Fibroblast of villous mesenchyme (primary cell): ENCODE results near the gene ZNF142. TPM values are rescaled to one million over a fixed set of nuclear protein-coding genes. Genes with fewer than 3 reads are reported as not detected.

Experiments
- DNase-seq: peaks from one replicate; pipeline ENCODE4 v3.0.0-alpha.2; 2010; ENCODE audit warnings: low read depth
- H3K4me3 ChIP-seq: 2 replicates; pipeline ENCODE4 v1.5.1; 2011; ENCODE audit warnings: low read depth, mild to moderate bottlenecking, low read length
- total RNA-seq: library from RNA; depleted of rRNA; stranded (reverse); fragments of >200 nt; gene quantifications from 2 replicates; pipeline ENCODE4 v1.2.3, GENCODE V29; 2012
- TF ChIP-seq, protein P1 (sequence below): IDR thresholded peaks from 2 replicates; pipeline ENCODE4 v1.5.1; 2012; ENCODE audit warnings: low read depth, mild to moderate bottlenecking, low read length; ENCODE audit not compliant: insufficient read depth

ZNF142 gene
- total RNA-seq, 1 donor, result 14.7 TPM

- TF ChIP-seq, protein P1, sequence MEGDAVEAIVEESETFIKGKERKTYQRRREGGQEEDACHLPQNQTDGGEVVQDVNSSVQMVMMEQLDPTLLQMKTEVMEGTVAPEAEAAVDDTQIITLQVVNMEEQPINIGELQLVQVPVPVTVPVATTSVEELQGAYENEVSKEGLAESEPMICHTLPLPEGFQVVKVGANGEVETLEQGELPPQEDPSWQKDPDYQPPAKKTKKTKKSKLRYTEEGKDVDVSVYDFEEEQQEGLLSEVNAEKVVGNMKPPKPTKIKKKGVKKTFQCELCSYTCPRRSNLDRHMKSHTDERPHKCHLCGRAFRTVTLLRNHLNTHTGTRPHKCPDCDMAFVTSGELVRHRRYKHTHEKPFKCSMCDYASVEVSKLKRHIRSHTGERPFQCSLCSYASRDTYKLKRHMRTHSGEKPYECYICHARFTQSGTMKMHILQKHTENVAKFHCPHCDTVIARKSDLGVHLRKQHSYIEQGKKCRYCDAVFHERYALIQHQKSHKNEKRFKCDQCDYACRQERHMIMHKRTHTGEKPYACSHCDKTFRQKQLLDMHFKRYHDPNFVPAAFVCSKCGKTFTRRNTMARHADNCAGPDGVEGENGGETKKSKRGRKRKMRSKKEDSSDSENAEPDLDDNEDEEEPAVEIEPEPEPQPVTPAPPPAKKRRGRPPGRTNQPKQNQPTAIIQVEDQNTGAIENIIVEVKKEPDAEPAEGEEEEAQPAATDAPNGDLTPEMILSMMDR, result no peak
- H3K4me3 ChIP-seq, result no peak overlapping the region
- DNase-seq, result no peak
Measured at GRCh38 chr2:218642121-218642656, 17.2 kb downstream of the ZNF142 start.

DNA sequence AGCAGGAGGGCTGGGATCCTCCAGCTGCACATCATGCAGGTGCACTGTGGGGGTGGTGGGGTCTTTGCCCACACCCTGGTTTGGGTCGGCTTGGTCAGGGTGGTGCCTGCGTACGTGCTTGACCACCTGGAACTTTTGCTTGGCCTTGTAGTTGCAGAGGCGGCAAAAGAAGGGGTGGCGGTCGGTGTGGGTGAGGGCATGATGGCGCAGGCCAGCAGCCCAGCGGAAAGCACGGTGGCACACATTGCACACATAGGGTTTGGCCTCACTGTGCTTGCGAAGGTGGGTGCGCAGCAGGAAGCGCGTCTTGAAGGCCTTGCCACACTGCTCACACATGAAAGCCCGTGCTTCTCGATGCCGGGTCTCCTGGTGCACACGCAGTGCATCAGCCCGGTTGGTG is 21.1 kb downstream of the ZNF142 start:
- no peak for DNase-seq
- TF ChIP-seq, protein P1, result no peak
- H3K4me3 ChIP-seq, result no peak overlapping the region

GRCh38 chr2:218635719-218636118 is 23.7 kb downstream of the ZNF142 start:
- TF ChIP-seq, protein P1, result no peak
- no peak for DNase-seq
- H3K4me3 ChIP-seq, result no peak overlapping the region

- DNase-seq, result no peak
- no peak overlapping the region for H3K4me3 ChIP-seq
- TF ChIP-seq, protein P1, result no peak
Measured at GRCh38 chr2:218631837-218632236, 27.6 kb downstream of the ZNF142 start.

GRCh38 chr2:218627939-218628338 is 31.5 kb downstream of the ZNF142 start:
- H3K4me3 ChIP-seq, result no peak overlapping the region
- TF ChIP-seq, protein P1, result no peak
- no peak for DNase-seq

DNA sequence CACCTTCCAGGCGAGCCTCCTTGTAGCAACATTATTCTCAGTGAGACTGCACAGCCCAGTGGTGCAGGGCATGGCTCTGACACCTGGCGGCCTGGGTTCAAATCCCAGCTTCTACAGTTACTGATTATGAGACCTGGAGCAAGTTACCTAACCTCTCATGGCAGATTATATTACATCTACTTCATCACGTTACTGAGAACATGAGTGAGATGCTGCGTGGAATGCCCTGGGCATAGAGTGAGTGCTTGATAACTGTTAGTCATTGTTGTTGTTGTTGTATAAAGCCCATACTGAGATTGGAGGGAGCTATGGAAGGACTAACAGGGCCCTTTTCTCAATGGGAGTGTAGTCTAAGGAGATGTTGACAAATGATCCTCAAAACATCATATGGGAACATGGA is 33.1 kb downstream of the ZNF142 start:
- H3K4me3 ChIP-seq, result no peak overlapping the region
- DNase-seq, result no peak
- TF ChIP-seq, protein P1, result no peak

DNA sequence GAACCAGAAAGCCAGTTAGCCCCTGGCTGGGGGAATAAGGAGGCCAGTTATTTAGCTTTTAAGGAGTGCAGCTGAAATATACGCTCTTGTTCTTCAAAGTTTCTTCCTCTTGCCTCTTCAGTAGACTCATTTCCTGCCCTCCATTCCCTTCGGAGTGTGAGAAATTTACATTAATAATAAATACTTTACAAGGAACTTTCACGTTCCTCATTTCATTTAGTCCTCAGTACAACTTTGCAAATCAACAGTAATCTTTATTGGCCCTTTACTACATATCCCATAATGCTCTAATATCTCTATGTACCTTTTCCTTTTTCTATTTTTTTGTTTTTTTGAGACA is 36.1 kb downstream of the ZNF142 start:
- no peak overlapping the region for H3K4me3 ChIP-seq
- TF ChIP-seq, protein P1, result no peak
- DNase-seq, result no peak
